HL-60 (cell line): Measurements from ENCODE around the gene MRPS18A.

ENCODE experiments used
- CTCF ChIP-seq: IDR thresholded peaks from one replicate; pipeline ENCODE4 v1.5.1; 2011; ENCODE audit warnings: low read length, control low read depth, inconsistent platforms; ENCODE audit not compliant: insufficient read depth
- POLR2AphosphoS5 ChIP-seq: IDR thresholded peaks from 2 replicates; pipeline ENCODE4 v1.6.1; 2012; ENCODE audit warnings: low read depth
- REST ChIP-seq: IDR thresholded peaks from 2 replicates; pipeline ENCODE4 v1.6.1; 2012; ENCODE audit warnings: low read depth; ENCODE audit not compliant: insufficient replicate concordance
- SPI1 ChIP-seq: IDR thresholded peaks from 2 replicates; pipeline ENCODE4 v1.6.1; 2012; ENCODE audit warnings: low read depth, mild to moderate bottlenecking, borderline replicate concordance

GRCh38 chr6:43687437-43688347 lies at the start of gene MRPS18A:
- no peak for TF ChIP-seq CTCF
- no peak for TF ChIP-seq REST
- peak; percentile 85 for TF ChIP-seq POLR2AphosphoS5
- TF ChIP-seq SPI1 = no peak; the same call in 1 of the 2 replicates
